ENCODE measurements around the gene CA12. TPM values are rescaled to one million over a fixed set of nuclear protein-coding genes. Genes with fewer than 3 reads are reported as not detected.

Gene CA12
- total and polyA plus RNA-seq, 9 of the 15 experiments (the other 6 are each of a cell fraction or from before 2014, with no cell fraction given) = 0.01 to 0.78 (median 0.15) TPM; not detected in 1

GRCh38 chr15:63420333-63420747, 38.7 kb upstream of the CA12 start (continued):
- peak; percentile 24; the same call in 1 of the 2 replicates for TF ChIP-seq CXXC5 (CRISPR knock-in tag; IDR thresholded peaks at IDR 0.05)
- TF ChIP-seq HOMEZ (CRISPR knock-in tag; IDR thresholded peaks at IDR 0.05) = no peak
- TF ChIP-seq ZFX (CRISPR knock-in tag; IDR thresholded peaks at IDR 0.05) = no peak
- TF ChIP-seq TSC22D4 (tag; IDR thresholded peaks at IDR 0.05) = no peak
- TF ChIP-seq ZNF696 (CRISPR knock-in tag; conservative IDR thresholded peaks at IDR 0.05) = no peak
- peak; percentile 47 to 75; a peak in 3 of 4 replicates for TF ChIP-seq FOXK2 (conservative IDR thresholded peaks at IDR 0.05 in 1 of 2, IDR thresholded peaks at IDR 0.05 in 1 of 2; ENCODE audit: low read depth in 2 of 2)
- TF ChIP-seq MAFK (IDR thresholded peaks at IDR 0.05; ENCODE audit: low read length) = peak; percentile 95
- no peak for TF ChIP-seq ADNP (tag; IDR thresholded peaks at IDR 0.05)
- no peak for TF ChIP-seq NCOR1 (IDR thresholded peaks at IDR 0.05)
- TF ChIP-seq ZNF274 (IDR thresholded peaks at IDR 0.05; ENCODE audit: borderline replicate concordance, low read depth, low read length) = no peak
- TF ChIP-seq TOE1 (IDR thresholded peaks at IDR 0.05; ENCODE audit: borderline replicate concordance) = peak; percentile 38; the same call in 1 of the 2 replicates
- TF ChIP-seq TOE1 (CRISPR knock-in tag; IDR thresholded peaks at IDR 0.05; ENCODE audit: borderline replicate concordance, low read depth) = no peak
- TF ChIP-seq CTBP1 (IDR thresholded peaks at IDR 0.05; ENCODE audit: borderline replicate concordance) = peak; percentile 36; the same call in 1 of the 2 replicates
- TF ChIP-seq PTTG1 (tag; IDR thresholded peaks at IDR 0.05; ENCODE audit: low read depth) = peak; percentile 55; the same call in 1 of the 2 replicates
- no peak for TF ChIP-seq POLR2AphosphoS2 (IDR thresholded peaks at IDR 0.05; ENCODE audit: low read length)
- TF ChIP-seq KLF6 (CRISPR knock-in tag; IDR thresholded peaks at IDR 0.05; ENCODE audit: borderline replicate concordance) = 0 out of 2 replicates have a peak, but pooled peaks have one; percentile 10
- TF ChIP-seq, protein P1, sequence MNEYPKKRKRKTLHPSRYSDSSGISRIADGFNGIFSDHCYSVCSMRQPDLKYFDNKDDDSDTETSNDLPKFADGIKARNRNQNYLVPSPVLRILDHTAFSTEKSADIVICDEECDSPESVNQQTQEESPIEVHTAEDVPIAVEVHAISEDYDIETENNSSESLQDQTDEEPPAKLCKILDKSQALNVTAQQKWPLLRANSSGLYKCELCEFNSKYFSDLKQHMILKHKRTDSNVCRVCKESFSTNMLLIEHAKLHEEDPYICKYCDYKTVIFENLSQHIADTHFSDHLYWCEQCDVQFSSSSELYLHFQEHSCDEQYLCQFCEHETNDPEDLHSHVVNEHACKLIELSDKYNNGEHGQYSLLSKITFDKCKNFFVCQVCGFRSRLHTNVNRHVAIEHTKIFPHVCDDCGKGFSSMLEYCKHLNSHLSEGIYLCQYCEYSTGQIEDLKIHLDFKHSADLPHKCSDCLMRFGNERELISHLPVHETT (CRISPR knock-in tag; conservative IDR thresholded peaks at IDR 0.05 in 1 of 2, IDR thresholded peaks at IDR 0.05 in 1 of 2) = 0 out of 4 replicates have a peak, but pooled peaks of 1 of the 2 experiments have one; percentile 30
- TF ChIP-seq HEY1 (CRISPR knock-in tag; IDR thresholded peaks at IDR 0.05; ENCODE audit: borderline replicate concordance) = no peak
- TF ChIP-seq ARID1B (IDR thresholded peaks at IDR 0.05) = peak; percentile 65
- TF ChIP-seq MECOM (CRISPR knock-in tag; IDR thresholded peaks at IDR 0.05) = no peak
- TF ChIP-seq PML (IDR thresholded peaks at IDR 0.05; ENCODE audit: low read length) = no peak
- no peak for TF ChIP-seq NCOA2 (IDR thresholded peaks at IDR 0.05; ENCODE audit: partially characterized antibody in 2 of 2)
- TF ChIP-seq, protein P2, sequence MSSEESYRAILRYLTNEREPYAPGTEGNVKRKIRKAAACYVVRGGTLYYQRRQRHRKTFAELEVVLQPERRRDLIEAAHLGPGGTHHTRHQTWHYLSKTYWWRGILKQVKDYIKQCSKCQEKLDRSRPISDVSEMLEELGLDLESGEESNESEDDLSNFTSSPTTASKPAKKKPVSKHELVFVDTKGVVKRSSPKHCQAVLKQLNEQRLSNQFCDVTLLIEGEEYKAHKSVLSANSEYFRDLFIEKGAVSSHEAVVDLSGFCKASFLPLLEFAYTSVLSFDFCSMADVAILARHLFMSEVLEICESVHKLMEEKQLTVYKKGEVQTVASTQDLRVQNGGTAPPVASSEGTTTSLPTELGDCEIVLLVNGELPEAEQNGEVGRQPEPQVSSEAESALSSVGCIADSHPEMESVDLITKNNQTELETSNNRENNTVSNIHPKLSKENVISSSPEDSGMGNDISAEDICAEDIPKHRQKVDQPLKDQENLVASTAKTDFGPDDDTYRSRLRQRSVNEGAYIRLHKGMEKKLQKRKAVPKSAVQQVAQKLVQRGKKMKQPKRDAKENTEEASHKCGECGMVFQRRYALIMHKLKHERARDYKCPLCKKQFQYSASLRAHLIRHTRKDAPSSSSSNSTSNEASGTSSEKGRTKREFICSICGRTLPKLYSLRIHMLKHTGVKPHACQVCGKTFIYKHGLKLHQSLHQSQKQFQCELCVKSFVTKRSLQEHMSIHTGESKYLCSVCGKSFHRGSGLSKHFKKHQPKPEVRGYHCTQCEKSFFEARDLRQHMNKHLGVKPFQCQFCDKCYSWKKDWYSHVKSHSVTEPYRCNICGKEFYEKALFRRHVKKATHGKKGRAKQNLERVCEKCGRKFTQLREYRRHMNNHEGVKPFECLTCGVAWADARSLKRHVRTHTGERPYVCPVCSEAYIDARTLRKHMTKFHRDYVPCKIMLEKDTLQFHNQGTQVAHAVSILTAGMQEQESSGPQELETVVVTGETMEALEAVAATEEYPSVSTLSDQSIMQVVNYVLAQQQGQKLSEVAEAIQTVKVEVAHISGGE (CRISPR knock-in tag; IDR thresholded peaks at IDR 0.05) = peak in 1 of 3 experiments; percentile 26; a peak in 1 of 6 replicates
